ENCODE results near the gene PALLD. TPM values are rescaled to one million over a fixed set of nuclear protein-coding genes. Genes with fewer than 3 reads are reported as not detected.

Gene PALLD
- total RNA-seq, 1 donor from 2014 or later, result 179 TPM

- H3K4me3 ChIP-seq, result no peak overlapping the region
- H3K9me3 ChIP-seq, result no peaks in the 10 kb centered on the region
- intact Hi-C loops (cut with DNase I), result no loop called here
Observed at GRCh38 chr4:168782439-168782838, 285.6 kb downstream of the PALLD start.

GRCh38 chr4:168784786-168785461, 288.1 kb downstream of the PALLD start:
- no peak overlapping the region for H3K27ac ChIP-seq
- no peaks in the 10 kb centered on the region for H3K27me3 ChIP-seq
- DNase-seq, result no peak
- TF ChIP-seq CTCF (IDR thresholded peaks at IDR 0.05), result no peak
- H3K36me3 ChIP-seq, result no peaks in the 10 kb centered on the region
- no peak overlapping the region for H3K4me3 ChIP-seq
- no peaks in the 10 kb centered on the region for H3K9me3 ChIP-seq
- peak; percentile 81 for ATAC-seq
- intact Hi-C loops (cut with DNase I), result no loop called here
- no peaks in the 10 kb centered on the region for H3K4me1 ChIP-seq

More at GRCh38 chr4:168782439-168782838, 285.6 kb downstream of the PALLD start:
- TF ChIP-seq CTCF (IDR thresholded peaks at IDR 0.05), result no peak
- H3K27ac ChIP-seq, result no peak overlapping the region
- no peaks in the 10 kb centered on the region for H3K36me3 ChIP-seq
- H3K27me3 ChIP-seq, result no peaks in the 10 kb centered on the region
- ATAC-seq, result no peak
- DNase-seq, result no peak
- no peaks in the 10 kb centered on the region for H3K4me1 ChIP-seq

GRCh38 chr4:168787334-168787733, 290.5 kb downstream of the PALLD start:
- ATAC-seq, result no peak
- no peak for TF ChIP-seq CTCF (IDR thresholded peaks at IDR 0.05)
- H3K4me1 ChIP-seq, result no peaks in the 10 kb centered on the region
- H3K27ac ChIP-seq, result no peak overlapping the region
- H3K27me3 ChIP-seq, result no peaks in the 10 kb centered on the region
- H3K36me3 ChIP-seq, result no peaks in the 10 kb centered on the region
- H3K9me3 ChIP-seq, result no peaks in the 10 kb centered on the region
- no peak for DNase-seq
- H3K4me3 ChIP-seq, result no peak overlapping the region
- intact Hi-C loops (cut with DNase I), result no loop called here

- Histone ChIP-seq H3K4me3 (no peak overlapping the region), H3K36me3 (no peaks in the 10 kb centered on the region), H3K27ac (no peak overlapping the region), H3K4me1 (no peaks in the 10 kb centered on the region), H3K27me3 (no peaks in the 10 kb centered on the region), H3K9me3 (no peaks in the 10 kb centered on the region)
- no peak for ATAC-seq
- TF ChIP-seq CTCF (IDR thresholded peaks at IDR 0.05), result no peak
- intact Hi-C loops (cut with DNase I), result no loop called here
- no peak for DNase-seq
Observed at GRCh38 chr4:168787801-168788595, 291.1 kb downstream of the PALLD start.

- DNase-seq, result no peak
- TF ChIP-seq CTCF (IDR thresholded peaks at IDR 0.05), result no peak
- no peak overlapping the region for H3K4me3 ChIP-seq
- no peak overlapping the region for H3K27ac ChIP-seq
- intact Hi-C loops (cut with DNase I), result no loop called here
- no peaks in the 10 kb centered on the region for H3K27me3 ChIP-seq
- H3K36me3 ChIP-seq, result no peaks in the 10 kb centered on the region
- H3K4me1 ChIP-seq, result no peaks in the 10 kb centered on the region
- no peaks in the 10 kb centered on the region for H3K9me3 ChIP-seq
- no peak for ATAC-seq
Observed at GRCh38 chr4:168790898-168791297, 294.0 kb downstream of the PALLD start.

All from upper lobe of right lung (tissue), 1 donor.